Omental fat pad (tissue), 4 donors: ENCODE measurements around the gene DHX34. TPM values are rescaled to one million over a fixed set of nuclear protein-coding genes. Genes with fewer than 3 reads are reported as not detected.

Experiments used
- ATAC-seq: fragments of 150-250 bp; one replicate; pipeline ENCODE4 v1.9.1; 2016; ENCODE audit warnings: mild to moderate bottlenecking, moderate library complexity; ENCODE audit not compliant: low FRiP score
- DNase-seq: peaks from one replicate; pipeline ENCODE4 v3.0.0-alpha.2; 2019; ENCODE audit warnings: low spot score
- CTCF ChIP-seq, 3 donors: fragments of 450-650 bp; IDR thresholded peaks; one replicate each; pipeline ENCODE4 v1.5.1; 2016 to 2017; ENCODE audit warnings: antibody characterized with exemption in 3 of 3, mild to moderate bottlenecking in 3 of 3, moderate library complexity in 2 of 3
- total RNA-seq, 4 donors: library from RNA; depleted of rRNA; stranded (reverse); fragments of >200 nt; gene quantifications; one replicate each; pipeline ENCODE4 v1.1.0, GENCODE V29; 2016

Gene DHX34
- total RNA-seq, 4 donors from 2014 or later = 9.5 to 22.2 (median 14.7) TPM

DNA sequence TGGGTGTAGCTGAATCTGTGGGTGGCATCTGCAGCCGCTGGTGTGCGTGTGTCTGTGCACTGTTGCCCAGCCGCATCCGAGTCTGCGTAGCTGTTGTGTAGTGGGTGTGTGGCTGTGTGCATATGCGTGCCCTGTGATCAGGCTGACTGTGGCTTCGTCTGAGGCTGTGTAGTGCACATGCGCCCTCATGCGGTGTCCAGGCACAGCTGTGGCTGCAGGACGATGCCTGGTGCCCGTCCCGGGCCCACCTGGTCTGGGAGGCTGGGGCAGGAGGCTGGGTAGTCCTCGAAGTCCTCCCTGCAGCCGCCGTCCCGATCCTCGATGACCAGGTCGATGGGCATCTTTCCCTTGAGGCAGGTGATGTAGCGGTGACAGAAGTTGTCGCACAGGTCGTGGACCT is 65.4 kb downstream of the DHX34 start:
- TF ChIP-seq CTCF (IDR thresholded peaks at IDR 0.05) = no peak
- DNase-seq (no peak), ATAC-seq (no peak)

DNA sequence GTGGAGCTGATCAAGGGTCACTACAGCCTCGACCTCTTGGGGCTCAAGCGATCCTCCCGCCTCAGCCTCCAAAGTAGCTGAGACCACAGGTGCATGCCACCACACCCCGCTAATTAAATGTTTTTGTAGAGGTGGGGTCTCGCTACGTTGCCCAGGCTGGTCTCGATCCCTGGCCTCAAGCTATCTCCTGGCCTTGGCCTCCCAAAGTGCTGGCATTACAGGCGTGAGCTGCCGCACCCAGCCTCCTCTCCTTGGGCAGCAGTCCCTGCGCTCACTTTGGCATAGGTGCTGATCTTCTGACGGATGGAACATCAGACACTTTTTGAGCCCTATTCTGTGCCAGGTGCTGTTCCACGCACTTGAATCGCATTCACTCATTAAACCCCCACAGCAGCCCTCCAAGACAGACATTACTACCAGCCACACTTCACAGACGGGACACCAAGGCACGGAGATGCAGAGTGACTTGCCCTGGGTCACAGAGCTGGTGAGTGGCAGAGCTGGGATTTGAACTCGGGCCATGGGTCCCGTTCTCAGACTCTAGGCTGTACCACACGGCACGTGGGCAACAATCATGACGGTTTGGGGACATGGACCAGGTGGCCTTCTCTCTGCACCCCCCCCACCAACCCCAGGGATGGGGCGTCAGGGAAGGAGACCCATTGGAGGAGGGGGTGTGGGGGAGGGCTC is 67.0 kb downstream of the DHX34 start:
- no peak for DNase-seq
- no peak for ATAC-seq
- TF ChIP-seq CTCF (IDR thresholded peaks at IDR 0.05) = no peak

GRCh38 chr19:47416643-47416985 is 67.5 kb downstream of the DHX34 start:
- TF ChIP-seq CTCF (IDR thresholded peaks at IDR 0.05) = no peak
- no peak for DNase-seq
- ATAC-seq = no peak

GRCh38 chr19:47417107-47417745 is 68.1 kb downstream of the DHX34 start:
- TF ChIP-seq CTCF (IDR thresholded peaks at IDR 0.05) = no peak
- DNase-seq (no peak), ATAC-seq (no peak)

GRCh38 chr19:47417746-47418691 is 68.9 kb downstream of the DHX34 start:
- no peak for ATAC-seq
- DNase-seq = no peak
- TF ChIP-seq CTCF (IDR thresholded peaks at IDR 0.05) = no peak

DNA sequence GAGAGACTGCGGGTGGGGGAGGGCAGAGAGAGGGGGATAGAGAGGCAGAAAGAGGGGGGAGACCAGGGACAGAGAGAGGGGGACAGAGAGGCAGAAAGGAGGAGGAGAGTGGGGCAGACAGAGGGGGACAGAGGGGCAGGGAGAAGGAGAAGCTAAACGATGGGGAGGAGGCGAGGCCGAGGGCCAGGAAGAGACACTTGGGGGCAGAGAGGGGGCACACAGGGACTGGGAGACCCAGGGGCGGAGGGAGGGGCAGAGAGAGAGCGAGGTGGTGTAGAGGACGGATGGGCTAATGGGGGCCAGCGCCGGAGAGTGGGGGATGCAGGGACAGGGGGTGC is 69.5 kb downstream of the DHX34 start:
- no peak for TF ChIP-seq CTCF (IDR thresholded peaks at IDR 0.05)
- ATAC-seq (no peak), DNase-seq (no peak)
